Esophagus (tissue), 2 donors: ENCODE measurements around the gene BFAR. TPM values are rescaled to one million over a fixed set of nuclear protein-coding genes. Genes with fewer than 3 reads are reported as not detected.
"Not testable (repeated sequence)": the region's sequence is repeated elsewhere in the genome, so short reads cannot be mapped to it uniquely, and the experiment has no call there.

Experiments
- H3K27ac ChIP-seq, 2 donors: one replicate each; pipeline ENCODE4 v1.5.1; 2013; ENCODE audit warnings: low read depth in 2 of 2, mild to moderate bottlenecking in 2 of 2, inconsistent platforms in 1 of 2, low read length in 1 of 2, moderate library complexity in 1 of 2
- H3K27me3 ChIP-seq, 2 donors: one replicate each; pipeline ENCODE4 v1.6.1; 2013; ENCODE audit warnings: low read length in 2 of 2, control low read depth in 1 of 2, mild to moderate bottlenecking in 1 of 2; ENCODE audit not compliant: insufficient read depth in 2 of 2, control insufficient read depth in 1 of 2
- H3K36me3 ChIP-seq, 2 donors: one replicate each; pipeline ENCODE4 v1.6.1; 2013; ENCODE audit warnings: low read length in 1 of 2; ENCODE audit not compliant: control insufficient read depth in 2 of 2, insufficient read depth in 2 of 2
- H3K4me1 ChIP-seq, 2 donors: one replicate each; pipeline ENCODE4 v1.6.1; 2013; ENCODE audit warnings: low read length in 1 of 2; ENCODE audit not compliant: control insufficient read depth in 2 of 2, insufficient read depth in 2 of 2
- H3K4me3 ChIP-seq, 2 donors: one replicate each; pipeline ENCODE4 v1.5.1; 2013; ENCODE audit warnings: low read length in 2 of 2, mild to moderate bottlenecking in 2 of 2, low read depth in 1 of 2, moderate library complexity in 1 of 2
- H3K9me3 ChIP-seq, 2 donors: one replicate each; pipeline ENCODE4 v1.6.1; 2013; ENCODE audit warnings: mild to moderate bottlenecking in 2 of 2, low read depth in 1 of 2, low read length in 1 of 2, moderate library complexity in 1 of 2; ENCODE audit not compliant: control insufficient read depth in 2 of 2, insufficient read depth in 1 of 2
- WGBS, 2 donors: extraction: QIAGEN DNeasy Blood & Tissue Kit; methylation state at CpG; one replicate each; pipeline ENCODE4 v1.1.7; 2013; 5-methylcytosine and 5-hydroxymethylcytosine counted together
- polyA plus RNA-seq, 2 donors: library from polyadenylated mRNA; stranded (reverse); fragments of 200-250 nt; gene quantifications; one replicate each; pipeline ENCODE4 v1.2.3, GENCODE V29; 2013
- donor health status: healthy with polysubstance abuse.
- donor health status: Bipolar disorder and iron deficiency.

Gene BFAR
- polyA plus RNA-seq, 2 donors = 14.9 to 18.7 TPM

DNA sequence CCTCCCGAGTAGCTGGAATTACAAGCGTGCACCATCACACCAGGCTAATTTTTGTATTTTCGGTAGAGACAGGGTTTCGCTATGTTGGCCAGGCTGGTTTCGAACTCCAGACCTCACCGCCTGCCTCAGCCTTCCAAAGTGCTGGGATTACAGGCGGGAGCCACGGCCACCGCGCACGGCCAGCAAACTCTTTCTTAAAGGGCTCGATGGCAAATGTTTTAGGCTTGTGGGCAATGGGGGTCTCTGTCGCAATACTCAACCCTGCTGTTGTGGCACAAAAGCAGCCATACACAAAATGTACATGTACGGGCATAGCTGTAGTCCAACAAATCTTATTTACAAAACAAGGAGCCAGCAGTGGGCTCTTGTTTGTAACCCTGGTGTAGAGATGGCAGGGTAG lies 21.1 kb upstream of the BFAR start:
- Histone ChIP-seq H3K36me3 (peaks cover 8 to 16% of the 10 kb centered on the region in 2 donors), H3K4me1 (no peaks in the 10 kb centered on the region), H3K9me3 (no peaks in the 10 kb centered on the region), H3K27ac (no peak overlapping the region), H3K4me3 (no peak overlapping the region), H3K27me3 (no peaks in the 10 kb centered on the region)
- WGBS, 2 donors = 96 to 97% methylated on average over 14 of the region's 14 CpGs

GRCh38 chr16:14613991-14614390 lies 18.8 kb upstream of the BFAR start:
- 93 to 98% methylated on average over 4 of the region's 4 CpGs for WGBS, 2 donors
- Histone ChIP-seq H3K4me3 (no peak overlapping the region), H3K4me1 (no peaks in the 10 kb centered on the region), H3K27ac (no peak overlapping the region), H3K36me3 (peaks cover 0 to 9% of the 10 kb centered on the region in 2 donors), H3K9me3 (no peaks in the 10 kb centered on the region), H3K27me3 (no peaks in the 10 kb centered on the region)

DNA sequence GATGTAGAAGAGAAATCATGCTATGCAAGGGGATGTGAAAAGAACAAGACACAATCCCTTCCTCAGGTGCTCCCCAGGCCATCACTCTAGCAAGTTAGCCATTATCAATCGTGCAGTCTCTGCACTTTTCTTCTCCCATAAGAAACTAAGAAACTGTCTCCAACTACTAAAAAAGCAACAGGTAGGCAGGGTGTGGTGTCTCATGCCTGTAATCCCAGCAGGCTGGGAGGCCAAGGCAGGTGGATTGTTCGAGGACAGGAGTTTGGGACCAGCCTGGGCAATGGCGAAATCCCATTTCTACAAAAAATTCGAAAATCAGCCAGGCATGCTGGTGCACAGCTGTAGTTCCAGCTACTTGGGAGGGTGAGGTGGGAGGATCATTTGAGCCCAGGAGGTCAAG lies 16.5 kb upstream of the BFAR start:
- no peaks in the 10 kb centered on the region for H3K27me3 ChIP-seq
- no peaks in the 10 kb centered on the region for H3K9me3 ChIP-seq
- 90 to 92% methylated on average over 4 of the region's 4 CpGs for WGBS, 2 donors
- no peak overlapping the region for H3K4me3 ChIP-seq
- no peaks in the 10 kb centered on the region for H3K4me1 ChIP-seq
- peaks cover 0 to 9% of the 10 kb centered on the region in 2 donors for H3K36me3 ChIP-seq
- no peak overlapping the region for H3K27ac ChIP-seq

DNA sequence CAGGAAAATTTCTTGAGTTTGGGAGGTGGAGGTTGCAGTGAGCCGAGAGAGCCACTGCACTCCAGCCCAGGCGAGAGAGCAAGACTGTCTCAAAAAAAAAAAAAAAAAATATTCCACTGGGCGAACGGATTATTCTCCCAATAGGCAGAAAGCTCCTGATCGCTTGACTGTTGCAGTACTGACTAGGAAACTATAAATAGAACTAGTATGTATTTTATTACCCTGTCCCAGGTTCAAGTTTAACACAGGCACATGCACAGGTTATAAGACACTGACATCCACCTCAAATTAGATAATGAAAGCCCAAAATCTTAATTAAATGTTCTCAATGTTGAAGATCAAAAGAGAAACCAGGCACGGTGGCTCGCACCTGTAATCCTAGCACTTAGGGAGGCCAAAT lies 14.2 kb upstream of the BFAR start:
- H3K4me3 ChIP-seq = no peak overlapping the region
- no peaks in the 10 kb centered on the region for H3K27me3 ChIP-seq
- WGBS, 2 donors = 90 to 93% methylated on average over 7 of the region's 7 CpGs
- H3K27ac ChIP-seq = no peak overlapping the region
- peaks cover 2 to 4% of the 10 kb centered on the region in 2 donors for H3K36me3 ChIP-seq
- no peaks in the 10 kb centered on the region for H3K4me1 ChIP-seq
- no peaks in the 10 kb centered on the region for H3K9me3 ChIP-seq

DNA sequence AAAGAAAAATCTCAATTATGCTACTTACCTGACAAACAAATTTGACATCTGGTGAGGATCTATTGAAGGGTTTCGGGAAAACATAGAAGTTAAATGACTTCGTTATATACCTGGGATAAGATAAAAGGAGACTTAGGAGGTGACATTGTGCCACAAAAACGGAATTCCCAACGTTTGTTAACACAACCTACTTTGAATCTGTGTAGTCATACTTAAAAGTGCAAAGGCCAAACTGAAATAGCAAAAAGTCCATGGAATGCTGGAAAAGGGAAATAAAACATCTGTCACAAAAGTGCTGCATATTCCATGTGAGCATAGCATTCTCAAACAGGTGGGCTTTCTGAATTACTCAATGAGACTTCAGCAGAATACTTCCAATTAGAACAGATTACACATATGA lies 5.7 kb upstream of the BFAR start:
- Histone ChIP-seq H3K27me3 (no peaks in the 10 kb centered on the region), H3K9me3 (no peaks in the 10 kb centered on the region), H3K36me3 (peaks cover 2 to 13% of the 10 kb centered on the region in 2 donors), H3K4me1 (peaks cover 0 to 1% of the 10 kb centered on the region in 2 donors), H3K4me3 (no peak overlapping the region), H3K27ac (no peak overlapping the region)
- WGBS, 2 donors = 89 to 96% methylated on average over 4 of the region's 4 CpGs

- peak overlapping the region; percentile 15 to 95 for H3K27ac ChIP-seq
- H3K4me1 ChIP-seq = peaks cover 0 to 3% of the 10 kb centered on the region in 2 donors
- no peaks in the 10 kb centered on the region for H3K27me3 ChIP-seq
- WGBS, 2 donors = 49 to 52% methylated on average over 12 of the region's 12 CpGs
- H3K36me3 ChIP-seq = peaks cover 2 to 10% of the 10 kb centered on the region in 2 donors
- H3K4me3 ChIP-seq = peak overlapping the region; percentile 81 to 95
- no peaks in the 10 kb centered on the region for H3K9me3 ChIP-seq
Measured at GRCh38 chr16:14628806-14629611, 3.7 kb upstream of the BFAR start.

- Histone ChIP-seq H3K27ac (peak overlapping the region; percentile 87 to 95), H3K36me3 (peaks cover 2 to 10% of the 10 kb centered on the region in 2 donors), H3K4me1 (peaks cover 0 to 4% of the 10 kb centered on the region in 2 donors), H3K4me3 (peak overlapping the region; percentile 81 to 95), H3K9me3 (no peaks in the 10 kb centered on the region), H3K27me3 (no peaks in the 10 kb centered on the region)
- 1 to 2% methylated on average over 13 to 17 of the region's 17 CpGs for WGBS, 2 donors
Measured at GRCh38 chr16:14629612-14629918, 3.2 kb upstream of the BFAR start.

DNA sequence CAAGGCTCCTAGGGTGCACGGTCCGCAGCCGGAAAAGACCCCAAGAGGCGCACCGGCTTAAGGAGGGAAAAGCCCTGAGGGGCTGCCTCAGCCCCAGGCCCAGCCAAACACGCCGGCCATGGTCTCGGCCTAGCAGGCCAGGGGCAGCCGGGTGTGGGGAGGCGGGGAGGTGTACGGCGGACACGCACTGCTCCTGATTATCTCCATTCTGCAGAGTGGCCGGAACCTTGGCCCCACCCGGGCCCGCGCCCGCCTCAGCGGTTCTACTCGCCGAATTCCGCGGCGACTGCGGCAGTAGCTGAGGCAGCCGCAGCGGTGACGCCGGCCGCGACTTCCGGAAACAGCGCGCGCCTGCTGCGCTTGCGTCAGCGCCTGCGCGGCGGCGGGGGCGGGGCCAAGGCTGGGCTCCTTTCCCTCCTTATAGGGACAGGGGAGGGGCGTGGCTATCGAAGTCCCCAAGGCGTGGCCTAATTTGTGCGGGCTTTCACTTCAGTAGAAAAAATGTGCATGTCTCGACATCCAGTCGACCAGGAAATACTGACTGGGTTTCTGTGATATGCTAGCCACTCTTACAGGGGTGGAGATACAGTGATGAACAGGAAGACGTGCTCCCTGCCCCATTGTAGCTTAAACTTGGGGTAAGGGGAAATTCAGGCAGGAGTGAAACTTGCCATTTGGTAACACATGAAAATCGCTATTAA lies 2.7 kb upstream of the BFAR start, which contains the start of gene PARN:
Gene PARN (minus strand): TSS at position 342 of the 701 bp plus-strand sequence. CDS start 135 bp downstream, at position 207.
- H3K27ac ChIP-seq = peak within 1 kb of the TSS; percentile 87 to 95
- H3K9me3 ChIP-seq = no peaks in the 10 kb centered on the region
- peak within 1 kb of the TSS; percentile 81 to 95 for H3K4me3 ChIP-seq
- no peaks in the 10 kb centered on the region for H3K27me3 ChIP-seq
- H3K36me3 ChIP-seq = peaks cover 1 to 6% of the 10 kb centered on the region in 2 donors
- H3K4me1 ChIP-seq = peaks cover 0 to 7% of the 10 kb centered on the region in 2 donors
- WGBS, 2 donors = 1% methylated on average over 51 of the region's 51 CpGs

DNA sequence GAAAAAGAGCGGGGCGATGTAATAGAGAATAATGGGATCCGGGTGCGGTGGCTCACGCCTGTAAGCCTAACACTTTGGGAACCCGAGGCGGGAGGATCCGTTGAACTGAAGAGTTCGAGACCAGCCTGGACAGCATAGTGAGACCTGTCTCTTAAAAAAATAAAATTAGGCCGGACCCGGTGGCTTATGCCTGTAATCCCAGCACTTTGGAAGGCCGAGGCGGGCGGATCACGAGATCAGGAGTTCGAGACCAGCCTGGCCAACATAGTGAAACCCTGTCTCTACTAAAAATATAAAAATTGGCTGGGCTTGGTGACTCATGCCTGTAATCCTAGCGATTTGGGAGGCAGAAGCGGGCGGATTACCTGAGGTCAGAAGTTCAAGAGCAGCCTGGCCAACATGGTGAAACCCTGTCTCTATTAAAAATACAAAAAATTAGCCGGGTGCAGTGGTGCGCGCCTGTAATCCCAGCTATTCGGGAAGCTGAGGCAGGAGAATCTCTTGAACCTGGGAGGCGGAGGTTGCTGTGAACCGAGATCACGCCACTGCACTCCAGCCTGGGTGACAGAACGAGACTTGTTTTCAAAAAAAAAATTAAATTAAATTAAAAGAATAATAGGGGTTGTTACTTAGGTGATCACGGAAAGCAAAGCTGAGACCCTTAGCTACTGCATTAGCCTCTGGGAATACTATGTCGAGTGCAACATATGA lies 2.0 kb upstream of the BFAR start:
- H3K36me3 ChIP-seq, H3K9me3 ChIP-seq, H3K27me3 ChIP-seq, H3K4me1 ChIP-seq: not testable (repeated sequence)
- Histone ChIP-seq H3K4me3 (peak overlapping the region in 1 of 2 donors; percentile 95), H3K27ac (peak overlapping the region; percentile 72 to 95)
- WGBS, 2 donors = 79 to 81% methylated on average over 29 of the region's 29 CpGs
